Activated gamma-delta T cell treated with Interleukin-2 at 50 U/mL for 16 hours (primary cell): Measurements from ENCODE around the gene TMEM158.

Experiments used
- DNase-seq: peaks from one replicate; pipeline ENCODE4 v3.0.0-alpha.2; 2020

The TMEM158 gene

DNA sequence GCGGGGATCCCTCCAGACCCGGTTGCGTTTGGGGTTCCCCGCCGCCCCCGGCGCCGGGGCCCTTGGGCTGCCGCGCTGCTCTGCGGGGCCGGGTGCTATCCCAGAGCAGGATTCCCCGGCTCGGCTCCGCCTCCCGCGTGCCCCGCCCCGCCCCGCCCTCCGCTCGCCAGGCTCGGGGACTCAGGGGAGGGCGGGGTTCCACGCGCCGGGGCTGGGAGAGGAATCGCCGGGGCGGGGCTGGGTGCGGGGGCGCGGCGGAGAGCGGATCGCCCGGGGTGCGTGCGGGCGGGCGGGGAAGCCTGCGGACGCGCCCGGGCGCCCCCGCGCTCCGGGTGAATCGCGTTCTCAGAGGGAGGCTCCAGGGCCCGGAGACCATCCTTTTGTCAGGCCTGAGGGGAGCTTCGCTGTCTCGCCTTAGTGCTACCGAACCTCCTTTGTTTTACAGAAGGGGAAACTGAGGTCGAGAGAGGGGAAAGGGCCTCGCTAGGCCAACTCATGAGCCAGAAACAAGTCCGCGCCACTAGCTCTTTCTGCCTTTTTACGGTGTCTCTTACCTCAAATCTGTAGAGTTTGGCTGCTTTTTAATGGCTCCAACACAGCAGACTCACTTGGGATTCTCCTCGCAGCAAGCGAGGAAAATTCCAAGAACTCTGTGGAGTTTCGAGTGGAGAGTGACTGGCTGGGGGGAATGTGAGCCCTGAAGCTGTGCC, at the start of gene TMEM158:
Gene TMEM158 (minus strand): TSS at position 82 of the 710 bp plus-strand sequence. CDS start 260 bp downstream, outside the sequence.
- peak; percentile 37 for DNase-seq

DNA sequence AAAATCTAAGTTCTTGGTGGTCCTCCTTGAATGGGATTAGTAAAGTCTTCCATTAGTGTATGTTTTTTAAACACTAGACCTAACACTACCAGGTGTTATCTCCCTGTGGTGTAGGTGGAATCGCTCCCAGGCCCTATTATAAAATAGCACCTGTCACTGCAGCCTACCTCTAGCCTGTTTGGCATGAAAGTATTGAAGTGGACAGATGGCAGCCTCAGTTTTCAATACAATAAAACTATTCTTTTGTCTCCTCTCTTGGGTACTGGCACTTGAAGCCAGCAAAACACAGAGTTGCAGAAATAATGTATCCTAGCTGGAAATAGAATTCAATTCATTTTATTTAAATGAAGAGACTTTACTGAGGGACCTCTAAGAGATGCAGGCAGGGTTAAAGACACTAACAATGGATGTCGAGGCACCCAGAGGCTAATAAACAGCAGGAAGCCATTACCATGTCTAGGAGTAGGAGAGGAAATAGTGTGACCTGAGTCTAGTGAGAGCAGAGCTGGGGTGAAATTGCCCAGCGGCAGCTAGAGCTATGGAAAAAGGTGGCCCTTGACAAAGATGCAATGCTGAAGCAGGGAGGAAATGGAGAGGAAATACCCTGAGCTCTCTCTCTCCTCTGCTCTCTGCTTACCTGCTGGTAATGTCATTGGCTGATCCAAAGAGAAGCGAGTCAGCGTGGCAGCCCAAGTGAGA, 49.1 kb upstream of the TMEM158 start:
- DNase-seq: no peak

DNA sequence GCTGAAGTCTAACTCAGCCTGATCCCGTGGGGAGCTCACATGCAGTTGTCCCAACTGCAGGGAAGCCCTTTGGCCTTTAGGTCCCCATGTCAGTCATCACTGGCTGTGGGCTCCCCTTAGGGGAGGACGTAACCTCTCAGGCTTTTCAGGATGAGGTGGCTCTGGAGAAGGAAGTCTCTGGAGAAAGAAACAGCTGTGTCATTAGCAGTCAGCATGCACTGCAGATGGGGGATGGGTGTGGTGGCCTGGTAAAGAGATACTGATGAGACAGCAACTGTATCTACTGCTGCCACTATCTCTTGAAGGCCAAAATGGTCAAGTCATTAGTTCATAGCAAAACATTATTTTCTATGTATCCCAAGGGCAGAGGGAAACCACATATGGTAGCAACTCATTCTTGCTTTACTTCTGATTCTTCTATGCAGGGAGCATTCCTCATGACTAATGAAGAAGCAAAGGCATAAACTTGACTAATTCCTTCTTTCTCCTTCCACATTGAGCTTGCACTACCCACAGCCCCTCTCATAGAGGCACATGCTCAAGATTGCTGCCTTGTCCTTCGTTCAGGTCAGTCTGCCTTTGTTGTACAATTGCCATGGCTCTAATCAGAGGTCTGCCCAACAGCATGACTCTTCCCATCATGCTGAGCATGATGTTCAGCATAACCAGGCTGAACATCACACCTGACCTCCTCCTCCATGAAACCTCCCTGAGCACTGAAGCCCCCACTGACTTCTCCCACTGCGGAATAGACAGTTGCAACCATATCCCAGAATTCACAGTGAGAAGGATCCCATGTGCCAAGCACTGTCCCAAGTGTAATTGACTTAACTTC, 47.8 kb upstream of the TMEM158 start:
- DNase-seq: no peak

DNA sequence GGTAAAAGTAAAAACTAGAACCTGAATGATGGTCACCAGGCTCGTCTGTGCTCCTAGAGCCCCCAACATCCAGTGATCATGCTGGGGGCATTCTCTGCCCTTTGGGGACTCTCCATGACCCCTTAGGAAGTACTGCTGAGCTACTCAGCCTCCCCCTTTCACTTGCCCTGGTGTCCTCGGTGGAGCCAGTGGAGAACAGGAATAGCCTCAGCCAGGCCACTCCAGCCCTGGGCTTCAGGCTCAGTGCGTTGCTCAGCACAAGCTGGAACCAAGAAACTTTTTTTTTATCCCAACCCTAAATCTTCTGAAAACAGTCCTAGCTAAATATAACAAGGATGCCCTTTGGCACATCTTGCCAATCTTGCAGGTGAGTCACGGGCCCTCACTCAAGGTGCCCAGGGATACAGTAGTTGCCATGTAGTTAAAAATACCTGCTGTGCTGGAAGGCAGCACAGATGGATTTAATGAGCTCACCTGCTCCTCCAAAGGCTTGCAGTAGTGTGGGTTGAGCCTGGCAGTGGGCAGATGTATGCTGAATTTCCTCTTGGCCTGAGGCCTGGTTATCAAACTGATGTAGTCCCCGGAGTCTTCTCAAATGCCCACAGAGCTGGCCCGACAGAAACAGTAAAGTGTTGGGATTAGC, 46.9 kb upstream of the TMEM158 start:
- DNase-seq: no peak

DNA sequence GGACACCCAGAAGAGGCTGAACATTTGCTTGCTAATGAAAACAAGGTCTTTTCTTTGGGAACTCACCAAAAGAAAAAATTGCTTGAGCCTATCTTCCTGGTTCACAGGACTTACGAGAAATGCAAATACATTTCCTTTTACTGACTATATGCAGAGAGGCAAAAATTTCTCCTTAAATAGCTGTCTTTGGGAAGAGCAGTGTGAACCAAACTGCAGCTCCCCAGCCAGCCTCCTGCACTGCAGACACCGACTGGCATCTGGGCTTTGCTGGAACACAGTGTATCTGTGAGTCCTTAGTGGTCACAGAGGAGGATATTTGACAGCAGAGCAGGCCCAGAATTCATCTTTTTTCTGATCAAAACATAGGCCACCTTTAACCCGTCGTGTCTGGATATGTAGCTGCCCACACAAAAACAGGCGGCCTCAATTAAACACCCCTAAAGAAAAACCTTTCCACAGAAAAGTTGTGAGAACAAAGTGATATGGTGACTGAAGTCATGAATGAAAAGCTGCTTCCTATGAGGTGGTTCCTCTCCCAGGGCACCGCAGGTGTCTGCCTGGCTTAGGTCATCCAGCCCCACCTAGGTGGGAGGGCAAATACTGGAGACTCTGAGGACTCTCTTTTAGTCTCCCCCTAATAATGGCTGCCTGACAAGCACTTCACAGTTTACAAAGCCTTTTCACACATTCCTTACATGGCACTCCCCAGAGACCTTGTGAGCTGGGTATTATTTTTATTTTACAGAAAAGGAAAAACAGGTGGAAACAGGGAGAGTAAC, 46.1 kb upstream of the TMEM158 start:
- no peak for DNase-seq

DNA sequence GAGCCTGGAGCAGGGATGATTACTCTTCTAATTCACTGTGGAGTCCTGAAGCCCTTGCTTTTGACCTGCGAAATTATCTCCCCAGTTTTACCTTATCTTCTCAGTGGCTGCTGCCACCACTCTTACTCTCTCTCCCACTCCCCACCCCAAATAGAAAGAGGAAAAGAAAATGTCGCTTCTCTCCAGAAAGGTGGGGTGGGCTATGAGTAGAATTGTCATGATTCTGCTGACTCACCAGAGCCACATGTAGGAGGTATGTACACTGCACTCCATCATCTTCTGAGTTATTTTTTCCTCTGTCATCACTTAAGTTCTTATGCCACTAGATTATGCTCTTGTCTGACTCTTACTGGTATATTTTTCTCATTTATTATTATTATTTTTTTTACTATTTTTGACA, 43.9 kb upstream of the TMEM158 start:
- DNase-seq: no peak

DNA sequence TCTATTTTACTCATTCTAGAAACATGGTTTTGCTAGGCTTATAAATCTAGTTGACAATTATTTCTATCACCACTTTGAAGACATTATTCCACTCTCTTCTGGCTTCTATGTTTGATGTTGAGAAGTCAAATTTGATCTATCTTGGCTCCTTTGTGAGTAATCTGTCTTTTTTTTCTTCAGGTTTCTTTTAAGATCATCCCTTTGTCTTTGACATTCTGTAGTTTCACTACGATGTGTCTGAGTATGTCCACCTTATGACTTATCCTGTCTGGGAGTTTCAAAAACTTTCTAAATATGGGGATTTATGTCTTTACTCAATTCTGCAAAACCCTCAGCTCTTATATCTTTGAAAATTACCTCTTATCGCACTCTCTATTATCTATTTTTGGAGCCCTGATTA, 41.0 kb upstream of the TMEM158 start:
- no peak for DNase-seq

DNA sequence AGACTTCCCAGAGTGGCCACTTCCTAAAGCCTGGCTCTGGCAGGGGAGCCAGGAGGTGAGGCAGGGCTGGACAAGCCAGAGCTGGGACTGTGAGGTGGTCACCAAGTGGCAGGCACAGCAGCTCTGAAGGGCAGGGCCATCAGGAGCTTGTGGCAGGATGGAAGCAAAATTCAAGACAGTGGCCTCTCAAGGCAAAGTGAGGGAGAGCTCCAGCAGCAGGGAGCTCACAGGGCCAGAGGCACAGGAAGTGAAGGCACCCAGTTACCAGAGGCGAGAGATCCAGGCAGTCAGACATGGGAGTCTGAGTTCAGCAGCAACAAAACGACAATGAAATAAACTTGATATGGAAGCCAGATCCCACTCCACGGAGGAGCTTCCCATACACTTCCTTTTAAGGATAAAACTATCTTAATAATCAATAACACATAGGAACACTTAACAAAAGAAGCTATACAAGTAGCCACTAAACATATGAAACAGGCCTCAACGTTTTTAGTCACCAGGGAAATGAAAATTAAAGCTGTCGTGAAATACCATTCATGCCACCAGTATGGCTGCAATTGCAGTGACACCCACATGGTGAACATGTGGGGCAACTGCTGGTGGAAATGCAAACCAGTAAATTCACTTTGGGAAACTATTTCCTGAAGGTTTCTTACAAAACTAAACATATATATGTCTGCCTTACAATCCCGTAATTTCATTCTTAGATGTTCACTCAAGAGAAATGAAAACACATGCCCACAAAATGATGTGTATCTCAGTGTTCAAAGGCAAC, 35.4 kb upstream of the TMEM158 start:
- DNase-seq: no peak

DNA sequence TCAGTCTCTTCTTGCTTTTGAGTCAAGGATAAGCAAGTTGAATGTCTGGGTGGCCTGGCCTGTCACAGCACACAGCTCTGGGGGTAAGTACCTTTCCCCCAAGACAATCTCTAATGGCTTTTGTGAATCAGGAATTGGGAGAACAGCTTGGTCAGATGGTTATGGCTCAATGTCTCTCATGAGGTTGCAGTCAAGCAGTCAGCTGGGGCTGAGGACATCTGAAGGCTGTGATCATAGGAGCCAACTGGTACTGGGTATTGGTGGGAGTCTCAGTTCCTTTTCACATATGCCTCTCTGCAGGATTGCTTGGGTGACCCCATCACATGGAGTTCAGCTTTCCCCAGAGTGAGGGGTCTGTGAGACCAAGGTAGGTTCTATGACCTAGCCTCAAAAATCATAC, 33.0 kb upstream of the TMEM158 start:
- DNase-seq: no peak

DNA sequence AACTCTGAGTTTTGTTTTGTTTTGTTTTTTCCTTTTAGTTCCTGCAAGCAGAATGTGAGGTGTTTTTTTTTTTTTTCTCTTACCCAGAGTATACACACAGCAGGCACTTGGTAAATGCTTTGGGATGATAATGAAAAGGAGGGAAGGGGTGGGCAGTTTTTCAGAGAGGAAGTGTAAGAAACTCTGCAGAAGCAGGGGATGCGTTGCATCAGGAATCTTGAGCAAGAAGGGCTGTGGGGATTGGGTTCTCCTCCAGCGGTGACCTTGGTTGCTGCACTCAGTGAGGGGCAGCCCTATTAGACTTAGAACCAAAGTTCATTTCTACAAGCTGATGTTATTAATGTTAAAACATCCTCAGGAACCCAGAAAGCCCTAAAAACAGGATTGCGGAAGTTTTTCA, 32.2 kb upstream of the TMEM158 start:
- no peak for DNase-seq

DNA sequence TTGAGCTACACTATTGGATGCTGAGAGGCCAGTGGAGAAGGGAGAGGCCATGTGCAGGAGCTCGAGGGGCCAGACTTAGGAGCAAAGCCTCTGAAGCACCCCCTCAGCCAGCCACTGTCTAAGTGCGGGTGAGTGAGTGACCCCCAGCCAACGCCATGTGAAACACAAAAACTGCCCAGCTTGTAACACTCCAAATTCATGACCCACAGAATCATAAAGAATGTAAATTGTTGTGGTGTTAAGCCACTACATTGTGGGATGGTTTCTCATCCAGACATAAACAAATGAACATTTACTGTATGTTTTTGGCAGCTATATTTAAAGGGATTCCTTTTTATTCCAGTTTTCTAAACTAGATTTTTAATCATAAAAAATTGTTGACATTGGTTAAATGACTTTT, 27.2 kb upstream of the TMEM158 start:
- DNase-seq: no peak

DNA sequence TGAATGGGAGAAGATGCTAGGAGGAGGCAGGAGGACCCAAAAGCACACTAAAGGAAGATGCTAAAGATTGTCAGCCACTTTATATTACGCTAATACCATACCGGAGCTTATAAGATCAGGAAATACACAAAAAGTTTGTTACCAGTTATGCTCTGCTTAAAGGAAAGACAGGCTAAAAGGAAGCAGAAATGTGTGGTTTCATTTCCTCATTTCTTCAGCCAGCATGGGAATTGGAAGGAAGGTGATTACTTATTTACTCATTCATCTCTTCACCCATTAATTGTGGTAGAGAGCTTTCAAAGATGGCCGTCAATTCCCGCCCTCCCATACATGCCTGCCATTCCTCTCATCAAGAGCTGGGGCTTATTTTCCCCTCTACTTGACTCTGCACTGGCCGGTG, 26.7 kb upstream of the TMEM158 start:
- DNase-seq: no peak

DNA sequence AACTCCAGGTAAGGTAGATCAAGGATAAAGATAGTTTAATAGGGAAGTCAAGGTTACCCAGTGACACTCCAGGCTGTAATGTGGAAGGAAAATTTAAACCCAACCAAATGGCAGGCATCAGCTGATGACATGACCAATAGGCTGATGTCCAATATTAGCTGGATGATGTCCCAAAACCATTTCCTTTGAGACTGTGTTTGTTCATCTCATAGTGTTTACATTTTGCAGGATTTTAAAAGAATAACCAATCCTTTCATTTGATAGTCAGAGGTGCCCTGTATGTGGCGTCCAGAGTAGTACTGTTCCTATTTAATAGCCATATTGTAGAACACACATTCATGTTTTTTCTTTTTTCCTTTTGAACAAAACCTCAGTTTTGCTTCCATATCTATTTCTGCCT, 23.3 kb upstream of the TMEM158 start:
- DNase-seq: no peak

DNA sequence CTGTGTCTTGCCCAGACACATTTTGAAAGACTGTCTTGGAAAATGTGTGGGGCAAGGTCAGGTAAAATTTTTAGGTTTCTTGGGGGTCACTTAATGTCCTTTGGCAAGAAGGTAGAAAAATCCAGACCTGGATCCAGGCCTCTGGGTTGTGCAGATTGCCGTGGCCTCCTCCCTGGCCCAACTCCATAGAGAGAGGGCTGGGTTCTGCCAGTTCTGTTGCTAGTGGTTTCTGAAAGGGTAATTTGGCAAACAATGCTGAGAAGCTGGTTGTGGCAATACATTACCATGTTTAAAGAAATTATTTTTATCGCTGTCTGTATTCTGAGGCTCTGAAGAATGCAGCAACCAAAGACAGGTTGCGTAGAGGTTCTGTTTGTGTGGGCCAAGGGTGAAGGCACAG, 20.2 kb upstream of the TMEM158 start:
- DNase-seq: no peak

DNA sequence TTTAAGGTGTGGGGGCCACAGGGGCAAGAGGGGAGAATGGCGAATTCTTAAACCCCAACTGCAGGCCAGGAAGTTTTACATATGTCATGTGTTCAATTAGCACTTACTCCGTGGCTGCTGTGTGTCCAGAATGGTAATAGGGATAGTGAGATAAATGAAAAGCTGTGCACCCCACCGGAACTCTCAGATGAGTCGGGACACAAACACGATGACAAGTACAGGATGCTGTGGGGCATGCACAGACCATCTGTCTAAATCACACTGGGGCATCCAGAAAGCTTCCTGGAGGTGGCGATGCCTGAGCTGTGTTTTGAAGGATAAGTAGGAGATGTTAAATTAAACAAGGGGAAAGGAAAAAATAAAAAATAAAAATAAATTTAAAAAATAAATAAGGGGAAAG, 18.3 kb upstream of the TMEM158 start:
- no peak for DNase-seq

DNA sequence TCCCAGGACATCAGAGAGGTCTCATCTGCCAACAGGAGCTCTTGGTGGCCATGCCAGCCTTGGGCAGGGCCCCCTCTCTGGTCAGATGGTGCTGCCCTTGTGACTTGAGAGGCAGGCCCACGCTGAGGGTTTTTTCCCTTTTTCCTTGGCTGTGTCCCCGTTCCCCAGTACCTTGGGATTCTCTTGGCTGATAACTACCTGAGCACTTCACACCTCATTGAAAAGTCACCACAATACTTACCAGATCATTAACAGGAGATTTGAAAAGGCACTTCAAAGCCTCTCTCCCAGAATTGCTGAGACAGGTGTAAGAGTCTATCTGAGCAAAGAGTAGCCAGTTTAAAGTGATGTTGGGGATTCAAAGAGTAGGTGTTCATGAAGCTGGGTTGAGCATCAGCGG, 15.1 kb upstream of the TMEM158 start:
- DNase-seq: no peak

DNA sequence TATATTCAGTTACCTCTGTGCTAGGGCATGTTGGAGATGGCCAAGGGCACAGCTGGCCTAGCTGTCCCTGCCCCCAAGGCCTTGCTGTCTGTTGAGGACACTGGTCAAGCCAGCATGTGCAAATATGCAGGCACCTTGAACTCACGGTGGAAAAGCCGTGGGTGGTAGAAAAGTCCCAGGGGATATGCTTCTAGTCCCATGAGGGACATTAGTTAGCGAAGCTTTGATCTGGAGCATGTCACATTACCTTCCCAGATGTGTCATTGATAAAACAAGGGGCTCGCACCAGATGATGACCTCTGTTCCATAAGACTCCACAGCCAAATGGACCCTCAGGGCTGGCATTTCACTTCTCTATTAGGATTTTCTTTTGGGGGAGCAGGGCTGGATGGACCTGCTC, 14.2 kb upstream of the TMEM158 start:
- DNase-seq: no peak

DNA sequence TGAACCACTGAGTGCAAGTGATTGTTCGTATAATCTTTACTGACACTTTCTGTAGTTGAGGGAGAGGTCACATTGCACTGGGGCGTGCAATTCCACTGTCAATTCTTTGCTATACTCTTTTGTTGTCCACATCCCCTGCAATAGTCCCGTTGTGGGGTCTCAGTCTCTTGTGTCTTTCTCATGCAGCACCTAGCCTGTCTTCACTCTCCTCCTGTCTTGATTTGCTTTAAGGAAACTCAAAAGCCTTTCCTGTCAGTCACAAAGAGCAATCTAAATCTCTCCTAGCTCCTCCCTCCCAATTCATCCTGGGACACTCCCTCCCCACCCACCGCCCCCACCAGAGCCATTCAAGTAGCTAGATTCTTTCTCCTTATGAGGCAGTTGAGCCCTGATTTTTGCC, 13.2 kb upstream of the TMEM158 start:
- DNase-seq: no peak

DNA sequence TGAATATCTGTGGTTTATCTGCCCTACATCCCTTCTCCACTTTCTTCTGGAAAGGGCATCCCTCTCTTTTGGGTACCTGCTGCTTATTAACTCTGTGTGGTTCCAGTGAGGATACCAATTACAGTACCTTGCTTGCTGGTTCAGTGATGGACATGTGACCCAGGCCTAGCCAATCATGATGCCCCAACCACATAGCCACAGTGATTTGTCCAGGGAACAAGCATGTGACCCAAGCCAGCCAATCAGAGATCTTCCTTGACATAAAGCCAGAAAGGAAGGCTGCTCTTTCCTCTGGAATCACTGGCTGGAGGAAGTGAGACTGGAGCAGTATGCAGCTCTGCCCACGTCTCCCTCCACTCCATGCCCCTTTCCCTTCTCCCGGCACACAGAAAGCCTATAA, 10.9 kb upstream of the TMEM158 start:
- DNase-seq: no peak

DNA sequence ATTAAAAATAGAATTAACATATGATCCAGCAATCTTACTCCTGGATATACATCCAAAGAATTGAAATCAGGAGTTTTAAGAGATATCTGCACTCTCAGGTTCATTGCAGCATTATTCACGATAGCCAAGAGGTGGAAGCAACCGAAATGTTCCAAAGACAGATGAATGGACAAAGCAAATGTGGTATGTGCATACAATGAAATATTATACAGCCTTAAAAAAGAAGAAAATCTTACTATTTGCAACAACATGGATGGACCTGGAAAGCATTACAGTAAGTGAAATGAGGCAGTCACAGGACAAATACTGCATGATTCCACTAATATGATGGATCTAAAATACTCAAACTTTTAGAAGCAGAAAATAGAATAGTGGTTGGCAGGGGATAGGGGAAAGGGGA, 9.3 kb upstream of the TMEM158 start:
- no peak for DNase-seq

DNA sequence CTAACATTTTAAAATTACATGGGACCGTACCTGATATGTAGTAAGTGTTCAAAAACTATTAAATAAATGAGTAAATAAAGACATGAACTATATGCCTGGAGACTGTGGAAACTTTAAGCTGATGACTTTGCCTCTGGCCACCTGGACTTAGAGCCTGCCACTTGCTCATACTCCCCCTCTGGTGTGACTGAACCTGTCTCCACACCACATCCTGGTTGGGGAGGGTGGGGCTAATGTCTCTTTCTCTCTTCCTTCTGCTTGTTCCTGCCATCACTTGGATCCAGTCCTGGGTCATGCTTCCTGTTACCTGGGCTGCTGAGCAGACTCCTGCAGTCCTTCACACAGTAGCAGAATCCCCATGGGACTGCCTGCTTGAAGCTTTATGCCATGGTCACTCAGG, 8.2 kb upstream of the TMEM158 start:
- no peak for DNase-seq

DNA sequence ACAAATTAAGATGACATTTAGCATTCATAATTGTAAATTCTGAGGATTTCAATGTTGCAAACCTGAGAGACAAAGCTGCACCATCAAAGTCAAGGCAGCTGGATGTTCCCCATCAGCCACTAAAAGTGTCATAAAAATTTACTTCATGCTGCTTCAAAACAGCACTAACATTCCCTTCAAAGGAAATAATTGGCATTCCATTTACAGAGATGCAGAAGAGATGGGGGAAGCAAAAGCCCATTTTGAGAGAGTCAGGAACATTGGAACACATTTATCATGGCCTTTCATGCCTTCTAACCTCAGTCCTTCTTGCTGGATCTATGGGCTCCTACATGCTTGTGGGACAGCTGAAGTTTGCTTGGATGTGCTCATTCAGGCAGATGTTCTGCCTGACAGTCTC, 6.4 kb upstream of the TMEM158 start:
- DNase-seq: no peak
